HG03571 (cell line): ENCODE data around the gene PLCH2.

ENCODE experiments used
- ATAC-seq: cut with Tn5 transposase; IDR thresholded peaks from one replicate; pipeline ENCODE4 v1.9.1; 2021; ENCODE audit not compliant: unreplicated experiment

The PLCH2 gene

DNA sequence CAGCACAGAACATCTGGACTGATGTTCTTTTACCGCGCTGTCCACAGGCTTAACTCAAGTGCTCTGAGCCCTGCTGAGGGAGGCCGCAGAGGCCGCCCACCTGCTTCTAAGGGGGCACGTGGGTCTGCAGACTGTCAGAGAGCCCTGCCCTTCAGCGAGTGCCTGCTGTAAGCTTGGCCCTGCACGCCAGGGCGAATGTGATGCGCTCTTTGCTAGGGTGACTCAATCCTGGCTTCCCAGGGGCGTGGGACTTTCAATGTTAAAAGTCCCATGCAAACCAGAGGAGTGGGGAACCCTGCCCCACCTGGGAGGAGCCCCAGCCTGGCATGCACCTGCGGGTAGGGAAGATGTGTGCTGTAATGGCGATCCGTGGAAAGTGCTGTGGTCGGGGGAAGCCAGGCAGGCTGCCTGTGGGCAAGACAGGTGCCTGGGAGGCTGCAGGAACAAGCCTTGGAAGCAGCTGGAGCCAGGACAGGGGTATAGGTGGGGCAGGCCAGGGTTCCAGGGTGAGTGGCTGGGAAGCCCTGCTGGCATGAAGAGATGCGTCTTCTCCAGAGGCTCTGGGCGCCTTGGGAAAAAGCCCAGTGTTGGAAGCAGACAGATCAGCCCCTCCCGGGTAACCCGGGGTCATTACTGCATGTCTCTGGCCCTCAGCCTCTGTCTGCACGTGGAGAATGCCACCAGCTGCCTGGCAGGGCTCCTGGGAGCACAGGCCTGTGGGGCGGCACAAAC is 50.9 kb downstream of the PLCH2 start:
- ATAC-seq, result peak; percentile 17

DNA sequence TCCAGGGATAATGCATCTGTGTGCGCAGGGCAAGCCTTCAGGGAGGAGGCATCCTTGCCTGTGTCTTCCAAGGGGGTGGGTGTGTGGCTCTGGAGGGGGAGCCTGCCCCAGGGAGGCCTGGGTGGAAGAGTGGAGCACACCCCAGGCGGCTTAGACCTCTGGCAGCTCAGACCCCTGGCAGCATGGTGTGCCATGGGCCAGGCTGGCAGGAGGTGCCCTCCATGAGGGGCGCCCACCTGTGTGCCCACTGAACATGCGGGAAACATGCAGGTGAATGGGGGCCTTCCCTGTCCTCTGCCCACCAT is 51.4 kb downstream of the PLCH2 start:
- no peak for ATAC-seq

DNA sequence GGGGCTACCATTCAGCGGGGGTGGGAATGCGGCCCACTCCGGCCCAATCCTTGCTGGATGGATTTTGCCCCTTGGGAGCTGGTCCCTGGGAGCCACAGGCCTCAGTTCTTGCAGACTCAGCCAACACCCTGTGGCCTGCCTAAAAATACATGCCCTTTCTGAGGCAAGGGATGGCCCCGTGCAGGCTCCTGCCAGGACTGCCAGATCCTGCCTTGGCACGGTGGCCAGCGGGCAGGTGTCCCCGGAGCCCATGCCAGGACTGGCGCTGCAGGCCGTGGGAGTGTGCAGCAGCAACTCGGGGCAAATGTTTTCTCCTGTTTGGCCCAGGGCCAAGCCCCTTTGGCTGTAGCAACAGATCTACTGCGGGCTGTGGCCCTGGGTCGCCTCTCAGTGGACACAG is 51.9 kb downstream of the PLCH2 start:
- no peak for ATAC-seq

DNA sequence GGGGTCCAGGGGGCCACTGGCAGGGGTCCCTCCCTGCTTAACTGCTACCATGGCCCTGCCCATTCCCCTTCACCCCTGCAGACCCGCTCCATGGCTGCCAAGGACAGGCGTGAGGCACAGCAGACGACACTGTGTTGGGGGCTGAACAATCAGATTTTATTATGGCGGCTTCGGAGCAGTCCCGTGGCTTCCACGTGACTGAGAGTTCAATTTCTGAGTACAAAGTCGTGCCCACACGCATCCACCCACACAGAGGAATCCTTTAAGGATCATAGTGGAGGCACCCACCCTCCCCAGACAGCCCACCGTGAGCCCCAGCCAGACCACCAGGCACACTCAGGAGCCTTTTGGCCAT is 52.5 kb downstream of the PLCH2 start:
- ATAC-seq, result no peak

DNA sequence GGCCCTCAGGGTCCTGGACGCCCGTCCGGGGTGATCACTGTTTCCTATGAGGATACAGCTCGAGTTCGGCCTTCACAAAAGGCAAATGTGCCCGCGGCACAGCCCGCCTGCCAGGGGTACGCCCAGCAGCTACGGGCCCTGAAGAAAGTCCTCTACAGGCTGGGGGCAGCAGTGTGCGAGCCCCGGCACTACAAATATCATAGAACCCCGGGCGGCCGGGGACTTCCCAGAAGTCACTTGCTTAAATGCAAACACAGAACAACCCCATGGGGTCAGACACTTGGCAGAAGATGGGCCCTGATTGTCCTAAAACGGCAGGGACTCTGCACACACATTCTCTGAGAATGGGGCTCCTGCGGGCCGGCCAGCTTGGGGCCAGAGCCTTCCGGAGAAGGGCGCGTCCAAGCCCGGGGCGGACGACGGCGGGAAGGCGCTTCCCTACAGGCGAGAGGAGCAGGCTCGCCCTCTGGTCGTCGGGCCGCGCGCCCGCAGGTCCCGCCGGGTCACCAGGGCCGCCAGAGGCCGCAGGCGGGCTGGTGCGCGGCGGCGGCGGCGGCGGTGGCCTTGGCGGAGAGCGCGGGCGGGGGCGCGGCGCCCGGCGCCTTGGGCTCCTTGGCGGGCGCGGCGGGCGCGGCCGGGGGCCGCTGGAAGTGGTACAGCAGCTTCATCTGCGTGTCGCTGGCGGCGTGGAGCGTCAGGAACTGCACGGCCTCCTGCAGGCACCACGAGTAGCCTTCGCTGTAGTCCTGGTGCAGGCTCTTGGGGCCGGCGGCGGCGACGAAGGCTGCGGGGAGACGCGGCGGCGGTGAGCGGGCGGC is 53.1 kb downstream of the PLCH2 start:
- ATAC-seq, result no peak

DNA sequence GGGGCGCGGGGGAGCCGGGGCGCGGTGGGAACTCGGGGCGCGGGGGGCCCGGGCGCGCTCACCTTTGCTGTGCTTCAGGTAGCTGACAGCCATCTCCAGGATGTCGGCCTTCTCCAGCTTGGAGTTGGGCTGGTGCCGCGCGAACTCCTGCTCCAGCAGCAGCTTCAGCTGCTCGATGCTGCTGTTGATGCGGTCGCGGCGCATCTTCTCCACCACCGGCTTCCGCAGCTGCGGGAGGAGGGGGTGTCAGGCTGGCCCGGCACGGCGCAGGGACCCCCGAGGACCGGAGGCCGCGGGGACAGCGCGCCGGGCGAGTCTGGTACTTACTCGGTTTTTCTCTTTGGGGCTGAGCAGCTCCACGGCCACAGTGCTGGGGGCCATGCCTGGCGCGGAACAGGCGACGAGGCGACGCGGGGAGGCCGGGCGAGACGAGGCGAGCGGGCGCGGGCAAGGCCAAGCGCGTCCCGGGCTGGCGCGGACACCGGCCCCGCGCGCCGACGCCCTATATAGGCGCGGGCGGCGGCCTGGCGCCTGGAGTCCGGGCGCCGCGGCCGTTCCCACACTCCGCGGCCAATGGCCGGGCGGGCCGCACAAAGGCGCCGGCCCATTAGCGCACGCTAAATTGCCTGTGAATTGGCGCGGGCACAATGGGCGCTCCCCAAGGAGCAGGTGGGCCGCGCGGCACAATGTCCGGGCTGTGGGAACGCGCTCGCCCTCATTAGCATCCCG is 53.9 kb downstream of the PLCH2 start, which contains the start of gene HES5:
HES5 (minus strand) TSS at position 480 of the 729 bp plus-strand sequence; CDS start at position 381, 99 bp downstream.
- ATAC-seq, result no peak

DNA sequence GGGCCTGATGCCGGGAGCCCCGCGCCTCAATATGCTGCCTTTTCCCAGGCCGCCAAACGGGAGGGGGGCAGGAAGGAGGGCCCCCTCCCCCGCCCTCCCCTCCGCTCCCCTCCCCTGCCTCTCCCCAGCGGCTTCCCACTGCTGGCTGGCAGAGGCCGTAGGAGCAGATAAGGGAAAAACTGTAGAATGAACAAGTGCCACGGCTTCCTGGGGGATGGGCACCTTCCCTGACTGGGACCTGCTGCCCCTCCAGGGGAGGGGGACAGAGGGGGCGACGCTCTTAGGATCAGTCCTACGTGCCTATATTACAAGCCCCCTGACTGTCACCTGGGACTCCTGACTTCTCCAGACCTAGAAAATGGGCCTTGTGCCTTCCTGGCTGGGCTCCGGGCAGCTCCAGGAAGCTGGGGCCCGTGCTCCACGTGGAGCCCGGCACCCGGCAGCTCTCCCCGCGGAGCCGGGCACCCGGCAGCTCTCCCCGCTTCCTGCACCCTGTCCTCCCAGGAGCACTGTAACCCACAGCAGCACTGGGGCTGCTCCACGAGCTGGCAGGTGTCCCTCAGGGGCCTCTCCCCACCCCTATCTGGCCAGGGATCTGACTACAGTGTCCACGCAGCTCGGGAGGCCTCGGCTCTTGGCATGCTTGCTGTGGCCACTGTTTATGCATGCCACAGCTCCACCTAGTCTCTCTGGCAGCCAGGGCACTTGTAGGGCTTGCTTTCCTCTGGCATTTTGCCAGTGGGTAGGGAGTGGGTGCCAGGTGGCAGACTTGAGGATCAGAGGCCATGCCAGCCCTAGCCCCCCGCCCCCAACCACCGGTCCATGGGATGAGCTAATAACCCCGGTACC is 54.6 kb downstream of the PLCH2 start:
- no peak for ATAC-seq

DNA sequence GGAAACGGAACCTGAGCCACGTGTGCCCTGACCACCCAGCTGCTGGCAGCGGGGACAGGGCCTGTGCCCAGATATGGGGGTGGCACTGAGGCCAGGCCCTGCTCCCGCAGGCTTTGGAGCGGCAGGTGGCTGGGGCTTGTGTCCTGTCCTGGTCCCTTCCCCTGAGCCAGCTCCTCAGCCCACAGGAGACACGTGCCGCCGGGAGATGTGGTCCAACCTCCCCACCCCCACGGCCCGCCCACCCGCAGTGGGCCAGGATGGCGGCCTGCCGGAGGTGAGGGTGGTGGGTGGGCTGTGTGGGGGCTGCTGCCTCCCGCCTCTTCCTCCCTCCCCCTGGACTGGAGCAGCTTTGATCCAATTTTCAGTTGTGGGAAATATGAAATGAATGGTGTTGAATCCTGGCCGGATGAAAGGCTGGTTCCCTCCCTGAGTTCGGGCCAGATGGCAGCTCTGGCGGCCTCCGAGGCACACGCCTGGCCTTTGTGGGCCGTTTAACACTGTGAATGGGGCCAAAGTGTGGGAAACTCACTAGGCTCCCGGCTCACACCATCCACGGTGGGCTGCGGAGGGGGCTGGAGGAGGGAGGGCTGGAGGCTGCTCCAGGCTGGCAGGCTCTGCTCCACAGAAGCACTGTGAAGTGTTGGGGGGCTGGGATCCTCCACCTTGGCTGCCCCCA is 56.5 kb downstream of the PLCH2 start:
- no peak for ATAC-seq

DNA sequence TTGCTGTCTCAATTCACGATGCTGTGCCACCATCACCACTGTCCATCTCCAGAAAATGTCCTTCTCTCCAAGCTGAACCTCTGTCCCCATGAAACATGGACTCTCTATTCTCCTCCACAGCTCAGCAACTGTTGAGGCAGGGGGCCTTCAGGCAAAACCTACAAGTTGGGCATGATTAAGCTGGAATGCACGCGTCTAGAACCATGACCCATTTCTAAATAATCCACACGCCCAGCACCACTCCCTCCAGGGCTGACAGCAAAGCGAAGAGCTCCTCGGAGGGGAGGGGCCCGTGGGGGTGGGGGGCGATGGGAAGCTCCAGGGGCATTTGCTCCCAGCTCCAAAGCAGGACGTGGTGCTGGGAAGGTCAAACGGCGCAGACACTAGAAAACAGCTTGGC is 57.3 kb downstream of the PLCH2 start:
- no peak for ATAC-seq

DNA sequence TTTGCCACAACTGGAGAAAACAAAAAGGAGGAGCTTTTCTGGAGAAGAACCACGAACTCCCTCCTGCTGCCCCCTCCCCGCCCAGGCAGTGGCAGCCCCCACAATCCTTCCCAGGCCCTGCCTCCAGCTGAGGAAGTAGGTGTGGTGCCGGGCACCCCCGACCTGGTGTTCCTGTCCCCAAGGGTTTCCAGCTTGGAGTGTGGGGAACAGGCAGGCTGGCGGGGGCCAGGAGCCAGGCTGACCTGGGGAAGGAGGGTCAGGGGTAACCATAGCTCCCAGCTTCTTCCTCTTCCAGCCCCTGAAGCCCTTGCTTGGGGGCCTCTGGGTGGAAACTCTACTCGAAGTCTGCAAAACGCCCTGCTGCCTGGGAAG is 58.2 kb downstream of the PLCH2 start:
- no peak for ATAC-seq

DNA sequence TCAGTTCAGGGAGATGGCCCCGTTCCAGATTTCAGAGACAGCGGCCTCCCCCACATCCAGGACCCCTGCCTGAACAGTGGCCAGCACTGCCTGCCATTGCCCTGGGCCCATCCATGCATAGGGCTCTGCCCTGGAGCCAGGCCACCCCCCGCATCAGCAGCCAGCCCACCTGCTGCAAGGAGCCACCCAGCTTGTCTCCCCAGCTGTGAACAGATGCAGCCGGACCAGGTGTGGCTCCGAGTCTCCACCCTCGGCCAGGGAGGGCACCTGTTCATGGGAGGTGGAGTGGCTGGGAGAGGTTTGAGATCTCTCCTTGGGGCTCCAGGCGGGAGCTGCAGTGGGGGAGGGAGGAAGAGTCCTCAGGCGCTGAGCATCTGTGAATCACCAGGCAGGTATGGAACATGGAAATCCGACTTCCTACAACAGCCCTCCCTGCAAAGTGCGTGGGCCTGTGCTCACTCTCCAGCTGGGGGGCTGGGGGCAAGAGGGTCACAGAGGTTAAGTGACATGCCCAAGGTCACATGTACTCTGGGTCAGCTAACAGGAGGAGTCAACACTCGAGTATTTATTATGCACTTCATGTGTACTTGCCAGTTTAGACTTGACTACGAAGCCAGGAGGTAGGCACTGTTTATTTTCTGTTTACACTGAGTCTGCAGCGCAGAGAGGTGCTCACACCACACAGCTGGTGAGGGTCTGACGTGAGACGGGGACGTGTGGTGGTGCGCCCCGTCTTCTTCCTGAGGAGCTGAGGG is 58.8 kb downstream of the PLCH2 start:
- no peak for ATAC-seq

DNA sequence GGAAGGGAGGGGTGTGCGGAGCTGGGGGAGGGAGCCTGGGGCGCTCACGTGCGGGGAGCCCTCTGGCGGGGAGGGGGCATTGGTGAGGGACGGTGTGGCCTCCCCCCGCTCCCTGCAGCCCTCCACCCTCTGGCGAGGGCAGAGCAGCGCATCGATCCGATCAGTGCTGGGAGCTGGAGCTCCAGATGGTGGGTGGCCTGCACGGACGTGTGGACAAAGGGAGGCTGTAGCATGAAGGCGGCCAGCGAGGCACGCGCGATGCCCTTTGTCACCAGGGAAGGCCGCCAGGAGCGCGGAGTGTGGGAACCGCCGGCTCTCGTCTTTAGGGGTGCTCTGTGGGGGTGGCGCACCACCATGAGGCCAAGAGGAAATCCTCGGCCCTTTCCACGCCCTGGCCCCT is 59.4 kb downstream of the PLCH2 start:
- no peak for ATAC-seq

DNA sequence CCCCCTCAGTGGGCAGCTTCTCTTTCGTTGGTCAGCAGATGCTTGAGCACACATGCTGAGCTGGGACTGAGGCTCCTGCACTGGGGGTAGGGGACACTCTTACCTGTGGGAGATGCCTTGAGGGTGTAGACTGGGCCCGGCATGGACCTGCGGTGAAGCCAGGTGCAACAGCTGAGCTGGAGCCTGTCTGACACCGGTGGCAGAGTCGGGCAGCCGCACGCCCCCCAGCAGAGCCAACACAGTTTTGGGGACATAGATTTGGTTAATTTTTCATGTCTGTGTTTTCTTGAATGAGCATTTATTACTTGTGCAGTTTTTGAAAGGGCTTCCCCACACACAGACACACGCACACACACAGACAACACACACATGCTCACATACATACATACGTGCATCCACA is 59.9 kb downstream of the PLCH2 start:
- ATAC-seq, result no peak

DNA sequence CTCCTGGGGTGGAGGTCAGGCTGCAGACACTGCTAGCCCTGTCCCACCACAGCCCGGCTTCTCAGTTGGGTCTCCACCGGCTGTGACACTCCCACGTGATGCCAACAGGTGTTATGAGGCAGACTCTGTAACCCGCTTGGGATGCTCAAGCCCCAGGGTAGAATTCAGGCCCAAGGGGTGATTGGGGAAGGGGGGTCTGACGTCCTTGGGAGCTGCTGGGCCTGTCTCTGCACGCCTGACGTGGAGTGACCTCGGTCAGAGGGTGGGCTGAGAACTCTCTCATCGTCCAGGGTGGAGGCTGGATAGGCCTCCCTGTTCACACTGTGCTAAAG is 61.7 kb downstream of the PLCH2 start:
- no peak for ATAC-seq

DNA sequence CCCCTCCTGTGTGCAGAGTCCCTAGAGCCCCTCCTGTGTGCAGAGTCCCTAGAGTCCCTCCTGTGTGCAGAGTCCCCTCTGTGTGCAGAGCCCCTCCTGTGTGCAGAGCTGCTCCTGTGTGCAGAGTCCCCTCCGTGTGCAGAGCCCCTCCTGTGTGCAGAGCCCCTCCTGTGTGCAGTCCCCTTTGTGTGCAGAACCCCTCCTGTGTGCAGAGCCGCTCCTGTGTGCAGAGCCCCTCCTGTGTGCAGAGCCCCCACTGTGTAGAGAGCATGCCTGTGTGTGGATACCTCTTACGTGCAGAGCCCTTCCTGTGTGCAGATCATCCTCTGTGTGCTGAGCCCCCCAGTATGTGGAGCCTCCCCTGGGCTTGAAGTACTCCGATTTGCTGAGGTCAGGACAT is 62.3 kb downstream of the PLCH2 start:
- ATAC-seq, result no peak

DNA sequence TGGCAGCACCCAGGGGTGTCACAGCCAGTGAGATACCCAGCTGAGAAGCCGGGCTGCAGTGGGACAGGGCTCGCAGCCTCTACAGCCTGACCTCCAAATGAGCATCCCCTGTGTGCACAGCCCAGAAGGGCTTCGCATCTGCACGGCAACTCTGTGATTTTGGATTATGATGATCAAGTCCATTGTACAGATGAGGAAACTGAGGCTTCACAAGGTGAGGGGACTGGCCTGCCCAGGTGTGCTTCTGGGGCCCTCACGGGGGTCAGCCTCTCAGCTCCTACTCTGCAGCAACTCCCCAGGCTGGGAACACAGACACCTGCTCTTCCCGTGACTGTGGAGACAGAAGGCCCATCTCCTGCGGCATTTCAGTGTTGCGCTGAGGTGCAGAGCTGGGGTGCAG is 62.8 kb downstream of the PLCH2 start:
- no peak for ATAC-seq

DNA sequence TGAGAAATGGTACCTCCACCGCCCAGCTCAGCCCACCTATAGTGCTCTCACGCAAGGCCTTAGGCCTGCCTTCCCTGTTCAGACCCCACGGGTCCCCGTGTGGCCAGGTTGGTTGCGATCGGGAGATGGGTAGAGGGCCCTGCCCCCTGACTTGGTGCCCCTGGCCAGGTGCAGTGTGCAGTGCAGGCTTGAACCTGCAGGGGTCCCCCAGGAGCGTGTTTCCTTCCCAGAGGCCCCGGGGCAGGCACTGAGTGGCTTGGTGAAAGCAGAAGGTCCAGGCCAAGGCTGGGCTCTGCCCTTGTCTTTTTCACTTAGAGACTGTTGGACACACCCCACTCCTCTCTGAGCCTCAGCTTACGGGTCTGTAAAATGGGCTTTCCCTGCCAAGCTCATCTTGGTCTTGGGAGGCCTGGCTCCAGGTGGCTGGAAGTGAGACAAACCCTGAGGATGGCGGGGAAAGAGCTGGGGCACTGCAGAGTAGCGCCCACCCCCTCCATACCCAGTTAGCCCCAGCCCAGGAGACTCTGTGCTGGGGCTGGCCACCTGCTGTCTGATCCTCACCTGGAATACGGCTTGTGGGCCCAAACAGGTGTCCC is 63.3 kb downstream of the PLCH2 start:
- no peak for ATAC-seq

DNA sequence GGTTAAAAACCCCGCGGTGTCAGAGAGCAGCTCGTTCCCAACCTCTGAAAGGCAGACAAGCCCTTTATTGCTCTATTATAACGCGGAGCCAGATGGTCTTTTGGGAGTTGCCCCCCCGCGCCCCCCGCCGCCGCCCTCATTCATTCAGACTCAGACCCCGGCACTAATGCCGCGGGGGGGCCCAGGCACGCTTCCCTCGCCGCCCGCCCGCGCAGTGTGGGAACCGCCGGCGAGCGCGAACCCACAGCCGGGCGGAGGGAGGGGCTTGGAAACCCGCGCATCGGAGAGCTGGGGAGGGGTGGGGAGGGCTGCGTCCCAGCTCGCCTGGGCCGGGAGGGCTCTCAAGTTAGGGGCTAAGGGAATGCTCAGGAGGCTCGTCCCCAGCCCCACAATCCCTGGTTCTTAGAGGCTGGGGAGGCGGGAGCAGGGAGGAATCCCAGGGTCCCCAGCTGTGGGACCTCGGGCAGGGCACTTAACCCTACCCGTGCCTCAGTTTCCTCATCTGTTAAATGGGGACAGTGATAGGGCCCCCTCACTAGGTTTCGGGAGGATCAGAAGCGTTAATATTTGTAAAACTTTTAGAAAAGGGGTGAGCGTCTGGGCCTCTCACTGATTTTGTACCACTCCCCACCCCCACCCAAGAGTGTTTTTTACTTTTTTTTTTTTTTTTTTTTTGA is 64.9 kb downstream of the PLCH2 start:
- ATAC-seq, result no peak

DNA sequence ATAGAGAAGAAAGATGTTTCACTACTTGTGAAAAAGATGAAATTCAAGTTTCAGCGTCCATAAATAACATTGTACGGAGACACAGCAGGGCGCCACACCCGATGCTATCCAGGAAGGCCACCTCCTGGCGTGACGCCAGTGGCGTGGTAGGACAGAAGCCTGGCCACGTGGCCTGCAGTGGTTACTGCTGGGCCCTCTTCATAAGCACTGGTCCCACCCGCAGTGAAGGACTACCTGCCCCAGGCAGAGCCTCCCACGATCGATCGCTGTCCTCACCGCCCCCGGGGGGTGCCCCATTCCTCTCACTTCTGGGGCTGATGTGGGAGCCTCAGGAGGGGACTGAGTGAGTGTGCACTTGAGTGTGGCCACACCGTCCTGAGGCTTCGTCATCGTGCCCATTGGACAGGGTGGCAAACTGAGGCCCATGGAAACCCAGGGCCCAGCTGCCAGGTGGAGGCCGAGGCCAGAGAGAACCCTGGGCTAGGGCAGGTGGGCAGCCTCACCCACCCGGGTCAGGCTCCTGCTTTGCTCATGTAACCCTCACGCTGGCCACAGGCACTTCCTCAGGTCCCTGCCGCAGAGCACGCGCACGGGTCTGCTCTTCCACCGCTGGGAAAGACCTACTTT is 65.6 kb downstream of the PLCH2 start:
- no peak for ATAC-seq
